GM23248 (cell line): Measurements from ENCODE around the gene PDIA4.

Source experiments
- EZH2 ChIP-seq: fragments of 200-600 bp; sonication (generic); IDR thresholded peaks from 2 replicates; pipeline ENCODE4 v1.6.1; 2018; ENCODE audit warnings: antibody characterized with exemption, mild to moderate bottlenecking; ENCODE audit not compliant: insufficient read depth, poor library complexity, severe bottlenecking
- EZH2phosphoT487 ChIP-seq: fragments of 200-600 bp; sonication (generic); IDR thresholded peaks from 2 replicates; pipeline ENCODE4 v1.6.1; 2018; ENCODE audit warnings: antibody characterized with exemption, moderate library complexity, mild to moderate bottlenecking, low read depth; ENCODE audit not compliant: insufficient read depth

DNA sequence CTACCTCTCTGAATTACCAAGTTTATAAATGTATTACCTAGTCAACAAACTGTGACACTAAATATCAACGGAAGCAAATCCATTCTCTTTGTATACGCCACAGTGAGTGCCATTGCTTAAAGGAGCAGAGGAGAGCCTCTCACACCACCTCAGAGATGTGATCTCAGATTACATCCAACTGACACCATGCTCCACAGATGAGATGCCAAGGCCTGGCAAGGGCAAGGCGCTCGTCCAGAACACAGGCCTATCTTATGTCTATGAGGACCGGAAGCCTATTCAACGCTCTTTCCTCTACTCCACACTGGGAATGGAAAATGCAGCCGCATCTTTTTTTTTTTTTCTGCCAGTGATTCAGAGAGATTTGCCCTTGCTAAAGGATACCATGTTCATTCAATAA lies 11.4 kb downstream of the PDIA4 start:
- TF ChIP-seq EZH2 (no peak), EZH2phosphoT487 (no peak)
